GM10847 (cell line): ENCODE measurements around the gene ANKH.

Experiments
- POLR2A ChIP-seq: IDR thresholded peaks from 2 replicates; pipeline ENCODE4 v1.6.1; 2011; ENCODE audit not compliant: insufficient read length; ENCODE audit errors: extremely low read depth

Gene ANKH

GRCh38 chr5:14870337-14871213, 1.0 kb downstream of the ANKH start:
- TF ChIP-seq POLR2A, result no peak

- no peak for TF ChIP-seq POLR2A
These were observed 1.9 kb downstream of the ANKH start for GRCh38 chr5:14869668-14870164.

GRCh38 chr5:14869233-14869632, 2.3 kb downstream of the ANKH start:
- TF ChIP-seq POLR2A, result no peak

GRCh38 chr5:14868771-14869170, 2.8 kb downstream of the ANKH start:
- no peak for TF ChIP-seq POLR2A

- TF ChIP-seq POLR2A, result no peak
These were observed 7.3 kb downstream of the ANKH start for GRCh38 chr5:14864181-14864812.

GRCh38 chr5:14863105-14863504, 8.5 kb downstream of the ANKH start:
- TF ChIP-seq POLR2A, result no peak

- no peak for TF ChIP-seq POLR2A
These were observed 10.3 kb downstream of the ANKH start for GRCh38 chr5:14861123-14861765.

- TF ChIP-seq POLR2A, result no peak
These were observed 11.6 kb downstream of the ANKH start for GRCh38 chr5:14859980-14860379.

- TF ChIP-seq POLR2A, result no peak
These were observed 12.4 kb downstream of the ANKH start for GRCh38 chr5:14859150-14859549.

GRCh38 chr5:14855366-14855765, 16.2 kb downstream of the ANKH start:
- TF ChIP-seq POLR2A, result no peak

- TF ChIP-seq POLR2A, result no peak
These were observed 16.8 kb downstream of the ANKH start for GRCh38 chr5:14854799-14855198.

- TF ChIP-seq POLR2A, result no peak
These were observed 17.9 kb downstream of the ANKH start for GRCh38 chr5:14853685-14854084.

GRCh38 chr5:14852779-14853178, 18.8 kb downstream of the ANKH start:
- no peak for TF ChIP-seq POLR2A

- no peak for TF ChIP-seq POLR2A
These were observed 19.5 kb downstream of the ANKH start for GRCh38 chr5:14851999-14852526.

- no peak for TF ChIP-seq POLR2A
These were observed 20.0 kb downstream of the ANKH start for GRCh38 chr5:14851597-14851996.

- no peak for TF ChIP-seq POLR2A
These were observed 20.5 kb downstream of the ANKH start for GRCh38 chr5:14851050-14851419.
